SU-DHL-6 (cell line): ENCODE measurements around the gene GIPR.

ENCODE experiments used
- EZH2phosphoT487 ChIP-seq: fragments of 200-600 bp; sonication (generic), shearing (Covaris generic); conservative IDR thresholded peaks from 2 replicates; pipeline ENCODE4 v1.6.1; 2018; ENCODE audit warnings: mild to moderate bottlenecking, antibody characterized with exemption, low read length, moderate library complexity, mixed read lengths
- TF ChIP-seq, protein P1 (sequence below): fragments of 200-600 bp; sonication (generic); IDR thresholded peaks from one replicate; pipeline ENCODE4 v1.5.1; 2017; ENCODE audit warnings: antibody characterized with exemption, mild to moderate bottlenecking, low read length, moderate library complexity; ENCODE audit not compliant: insufficient read depth, poor library complexity, severe bottlenecking

DNA sequence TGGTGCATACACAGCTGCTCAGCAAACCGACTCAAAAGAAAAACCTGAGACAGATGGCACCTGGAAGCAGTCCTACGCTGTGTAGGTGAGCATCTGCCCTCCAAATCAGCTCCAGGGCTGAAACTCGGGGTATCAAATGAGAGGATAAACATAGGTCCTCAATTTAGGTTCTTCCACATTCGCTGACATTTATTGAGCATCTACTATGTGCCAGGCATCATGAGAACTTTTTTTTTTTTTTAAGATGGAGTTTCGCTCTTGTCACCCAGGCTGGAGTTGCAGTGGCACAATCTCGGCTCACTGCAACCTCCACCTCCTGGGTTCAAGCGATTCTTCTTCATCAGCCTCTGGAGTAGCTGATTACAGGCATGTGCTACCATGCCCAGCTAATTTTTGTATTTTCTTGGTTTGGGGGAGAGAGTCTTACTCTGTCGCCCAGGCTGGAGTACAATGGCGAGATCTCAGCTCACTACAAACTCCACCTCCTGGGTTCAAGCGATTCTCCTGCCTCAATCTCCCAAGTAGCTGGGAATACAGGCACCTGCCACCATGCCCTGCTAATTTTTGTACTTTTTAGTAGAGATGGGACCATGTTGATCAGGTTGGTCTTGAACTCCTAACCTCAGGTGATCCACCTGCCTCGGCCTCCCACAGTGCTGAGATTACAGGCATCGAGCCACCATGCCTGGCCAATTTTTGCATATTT, 37.8 kb downstream of the GIPR start:
- TF ChIP-seq, protein P1, sequence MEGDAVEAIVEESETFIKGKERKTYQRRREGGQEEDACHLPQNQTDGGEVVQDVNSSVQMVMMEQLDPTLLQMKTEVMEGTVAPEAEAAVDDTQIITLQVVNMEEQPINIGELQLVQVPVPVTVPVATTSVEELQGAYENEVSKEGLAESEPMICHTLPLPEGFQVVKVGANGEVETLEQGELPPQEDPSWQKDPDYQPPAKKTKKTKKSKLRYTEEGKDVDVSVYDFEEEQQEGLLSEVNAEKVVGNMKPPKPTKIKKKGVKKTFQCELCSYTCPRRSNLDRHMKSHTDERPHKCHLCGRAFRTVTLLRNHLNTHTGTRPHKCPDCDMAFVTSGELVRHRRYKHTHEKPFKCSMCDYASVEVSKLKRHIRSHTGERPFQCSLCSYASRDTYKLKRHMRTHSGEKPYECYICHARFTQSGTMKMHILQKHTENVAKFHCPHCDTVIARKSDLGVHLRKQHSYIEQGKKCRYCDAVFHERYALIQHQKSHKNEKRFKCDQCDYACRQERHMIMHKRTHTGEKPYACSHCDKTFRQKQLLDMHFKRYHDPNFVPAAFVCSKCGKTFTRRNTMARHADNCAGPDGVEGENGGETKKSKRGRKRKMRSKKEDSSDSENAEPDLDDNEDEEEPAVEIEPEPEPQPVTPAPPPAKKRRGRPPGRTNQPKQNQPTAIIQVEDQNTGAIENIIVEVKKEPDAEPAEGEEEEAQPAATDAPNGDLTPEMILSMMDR = no peak
- no peak for TF ChIP-seq EZH2phosphoT487
